Right lobe of liver (tissue), 6 donors: ENCODE data around the gene MAST4. TPM values are rescaled to one million over a fixed set of nuclear protein-coding genes. Genes with fewer than 3 reads are reported as not detected.
A peak's percentile ranks its signal among the peaks of the same experiment; 100 is the strongest.

Source experiments
- ATAC-seq, 4 donors: fragments of 200-7000 bp; cut with Tn5 transposase; one replicate each; pipeline ENCODE4 v1.9.1; 2020; ENCODE audit warnings: mild to moderate bottlenecking in 4 of 4, moderate library complexity in 4 of 4
- DNase-seq, 3 donors: peaks; one replicate each; pipeline ENCODE4 v3.0.0-alpha.2; 2020
- H3K27ac ChIP-seq, 3 donors: fragments of 200-600 bp; one replicate each; pipeline ENCODE4 v1.8.0; 2022
- H3K27me3 ChIP-seq, 2 donors: fragments of 200-600 bp; one replicate each; pipeline ENCODE4 v1.8.0; 2022
- H3K36me3 ChIP-seq, 4 donors: fragments of 200-600 bp; sonication (generic) in 1 of 4; one replicate each; pipeline versions ENCODE4 v1.5.1 to v1.8.0; 2017 to 2022; ENCODE audit warnings: control low read depth in 1 of 4
- H3K4me1 ChIP-seq, 4 donors: fragments of 200-600 bp; sonication (generic) in 1 of 4; one replicate each; pipeline versions ENCODE4 v1.5.1 to v1.8.0; 2017 to 2022; ENCODE audit warnings: control low read depth in 1 of 4
- H3K4me3 ChIP-seq, 3 donors: fragments of 200-600 bp; one replicate each; pipeline ENCODE4 v1.8.0; 2022
- H3K9me3 ChIP-seq, 4 donors: fragments of 200-600 bp; sonication (generic) in 1 of 4; one replicate each; pipeline versions ENCODE4 v1.5.1 to v1.8.0; 2017 to 2022; ENCODE audit warnings: control low read depth in 1 of 4
- CTCF ChIP-seq, 4 donors: fragments of 200-600 bp in 3 of 4; fragments of 450-650 bp in 1 of 4; IDR thresholded peaks; one replicate each; pipeline versions ENCODE4 v1.5.1 to v1.8.0; 2016 to 2022; ENCODE audit warnings: antibody characterized with exemption in 4 of 4, mild to moderate bottlenecking in 2 of 4
- POLR2A ChIP-seq: fragments of 450-650 bp; IDR thresholded peaks from one replicate; pipeline ENCODE4 v1.6.1; 2017; ENCODE audit warnings: antibody characterized with exemption, mild to moderate bottlenecking
- WGBS: methylation state at CpG from one replicate; pipeline ENCODE4 v1.1.6; 2018; ENCODE audit warnings: low coverage, low lambda C conversion rate; ENCODE audit not compliant: insufficient coverage; ENCODE audit errors: missing lambda C conversion rate; 5-methylcytosine and 5-hydroxymethylcytosine counted together
- intact Hi-C, 2 donors: fragments of 100-400 bp; cut with DNase I; formaldehyde crosslinking; loops; one replicate each; pipeline versions ENCODE4 v1.11.2 to v1.14.1; 2022
- total RNA-seq, 6 experiments: library from RNA; depleted of rRNA in 2 of 6; stranded (reverse); fragments of >200 nt in 2 of 6; fragmentation: NEBNext Ultra II Directional in 3 of 6; extraction: Animal tissue kit (Norgen Biotek cat#: 25700) in 3 of 6; gene quantifications; one replicate each; pipeline versions ENCODE4 v1.1.0 to v1.2.4, GENCODE V29; 2016 to 2023
- donor health status: DM: no; HTN: yes; CAD: no.
- donor health status: DM: no; HTN: no; CAD: no.
- donor health status: DM: no; HTN: no; CAD: no.
- donor health status: DM: no; HTN: yes; CAD: no.
- donor health status: DM: no; HTN: yes; CAD: no.

The MAST4 gene
- total RNA-seq, 6 experiments from 2014 or later: 9.4 to 23.5 (median 13.9) TPM

GRCh38 chr5:66553916-66554575 lies 42.1 kb upstream of the MAST4 start:
- TF ChIP-seq CTCF (IDR thresholded peaks at IDR 0.05) (no peak), POLR2A (no peak)
- H3K27me3 ChIP-seq: no peaks in the 10 kb centered on the region
- intact Hi-C loops: no loop called here
- no peak overlapping the region for H3K27ac ChIP-seq
- H3K36me3 ChIP-seq: no peaks in the 10 kb centered on the region
- H3K4me3 ChIP-seq: no peak overlapping the region
- ATAC-seq: peak in 1 of 4 donors; percentile 62
- DNase-seq: no peak
- no peaks in the 10 kb centered on the region for H3K9me3 ChIP-seq
- WGBS: 35% methylated on average over 6 of the region's 6 CpGs
- no peaks in the 10 kb centered on the region for H3K4me1 ChIP-seq

GRCh38 chr5:66554884-66555283 lies 41.3 kb upstream of the MAST4 start:
- no peak overlapping the region for H3K4me3 ChIP-seq
- intact Hi-C loops: no loop called here

GRCh38 chr5:66558560-66558959 lies 37.6 kb upstream of the MAST4 start:
- Histone ChIP-seq H3K4me3 (no peak overlapping the region), H3K4me1 (no peaks in the 10 kb centered on the region), H3K9me3 (no peaks in the 10 kb centered on the region), H3K27me3 (no peaks in the 10 kb centered on the region), H3K27ac (no peak overlapping the region), H3K36me3 (no peaks in the 10 kb centered on the region)
- ATAC-seq: peak in 1 of 4 donors; percentile 46
- intact Hi-C loops: no loop called here
- no peak for DNase-seq
- TF ChIP-seq CTCF (IDR thresholded peaks at IDR 0.05): no peak
- TF ChIP-seq POLR2A: no peak
- no CpG with 5 or more reads among the region's 3 CpGs for WGBS

More at GRCh38 chr5:66554884-66555283, 41.3 kb upstream of the MAST4 start:
- WGBS: 88% methylated on average over 2 of the region's 2 CpGs
- ATAC-seq (no peak), DNase-seq (no peak)
- H3K36me3 ChIP-seq: no peaks in the 10 kb centered on the region
- no peak overlapping the region for H3K27ac ChIP-seq
- H3K4me1 ChIP-seq: no peaks in the 10 kb centered on the region
- H3K27me3 ChIP-seq: no peaks in the 10 kb centered on the region
- no peaks in the 10 kb centered on the region for H3K9me3 ChIP-seq
- TF ChIP-seq CTCF (IDR thresholded peaks at IDR 0.05): no peak
- no peak for TF ChIP-seq POLR2A

- 54% methylated on average over 4 of the region's 4 CpGs for WGBS
- H3K27me3 ChIP-seq: no peaks in the 10 kb centered on the region
Measured at GRCh38 chr5:66560371-66560770, 35.8 kb upstream of the MAST4 start.

More at GRCh38 chr5:66560371-66560770, 35.8 kb upstream of the MAST4 start:
- TF ChIP-seq POLR2A (no peak), CTCF (IDR thresholded peaks at IDR 0.05) (no peak)
- ATAC-seq (no peak), DNase-seq (no peak)
- Histone ChIP-seq H3K27ac (no peak overlapping the region), H3K9me3 (no peaks in the 10 kb centered on the region), H3K4me1 (no peaks in the 10 kb centered on the region), H3K36me3 (no peaks in the 10 kb centered on the region), H3K4me3 (no peak overlapping the region)
- intact Hi-C loops: no loop called here
